Liver (tissue), 9 donors: Measurements from ENCODE around the gene JTB. TPM values are rescaled to one million over a fixed set of nuclear protein-coding genes. Genes with fewer than 3 reads are reported as not detected.

Experiments used
- DNase-seq: peaks from one replicate; pipeline ENCODE4 v3.0.0-alpha.2; 2017; ENCODE audit warnings: low spot score
- H3K27ac ChIP-seq, 2 donors: one replicate each; pipeline ENCODE4 v1.7.0; 2013; ENCODE audit warnings: inconsistent platforms in 2 of 2, low read length in 2 of 2, control low read depth in 1 of 2, low read depth in 1 of 2, mild to moderate bottlenecking in 1 of 2
- H3K27me3 ChIP-seq, 4 donors: one replicate each; pipeline versions ENCODE4 v1.6.1 to v1.7.0; 2013; ENCODE audit warnings: low read length in 3 of 4, inconsistent platforms in 1 of 4, mild to moderate bottlenecking in 1 of 4, moderate library complexity in 1 of 4; ENCODE audit not compliant: control insufficient read depth in 4 of 4, insufficient read depth in 4 of 4
- H3K36me3 ChIP-seq, 4 donors: one replicate each; pipeline versions ENCODE4 v1.6.1 to v1.7.0; 2013; ENCODE audit warnings: low read length in 3 of 4, mild to moderate bottlenecking in 3 of 4, low read depth in 1 of 4, moderate library complexity in 1 of 4; ENCODE audit not compliant: control insufficient read depth in 4 of 4, insufficient read depth in 3 of 4
- H3K4me1 ChIP-seq, 4 donors: one replicate each; pipeline versions ENCODE4 v1.6.1 to v1.7.0; 2013; ENCODE audit warnings: low read length in 3 of 4, mild to moderate bottlenecking in 3 of 4, moderate library complexity in 1 of 4; ENCODE audit not compliant: control insufficient read depth in 4 of 4, insufficient read depth in 4 of 4
- H3K4me3 ChIP-seq, 3 donors: one replicate each; pipeline versions ENCODE4 v1.6.1 to v1.7.0; 2013; ENCODE audit warnings: low read length in 3 of 3, control low read depth in 1 of 3, low read depth in 1 of 3, mild to moderate bottlenecking in 1 of 3
- H3K9ac ChIP-seq, 2 donors: one replicate each; pipeline ENCODE4 v1.7.0; 2013; ENCODE audit warnings: low read length in 2 of 2, mild to moderate bottlenecking in 2 of 2, moderate library complexity in 2 of 2, control low read depth in 1 of 2, low read depth in 1 of 2
- H3K9me3 ChIP-seq, 4 donors: one replicate each; pipeline versions ENCODE4 v1.6.1 to v1.7.0; 2013; ENCODE audit warnings: low read length in 3 of 4; ENCODE audit not compliant: control insufficient read depth in 4 of 4
- ATF3 ChIP-seq: IDR thresholded peaks from 2 replicates; pipeline ENCODE4 v1.6.1; 2016; ENCODE audit warnings: antibody characterized with exemption
- CTCF ChIP-seq: fragments of 150-350 bp; IDR thresholded peaks from 2 replicates; pipeline ENCODE4 v1.5.1; 2017; ENCODE audit warnings: improper control_type of control experiment, low read depth, low read length; ENCODE audit not compliant: missing input control
- EGR1 ChIP-seq, 2 donors: IDR thresholded peaks; 2 replicates each; pipeline ENCODE4 v1.6.1; 2016 to 2018; ENCODE audit warnings: antibody characterized with exemption in 2 of 2, low read depth in 2 of 2
- FOXA1 ChIP-seq: IDR thresholded peaks from 2 replicates; pipeline ENCODE4 v1.6.1; 2016; ENCODE audit warnings: antibody characterized with exemption
- FOXA2 ChIP-seq: IDR thresholded peaks from 2 replicates; pipeline ENCODE4 v1.6.1; 2016; ENCODE audit warnings: antibody characterized with exemption
- GABPA ChIP-seq, 2 donors: IDR thresholded peaks in 1 of 2; conservative IDR thresholded peaks in 1 of 2; 2 replicates each; pipeline ENCODE4 v1.6.1; 2016; ENCODE audit warnings: antibody characterized with exemption in 2 of 2, mild to moderate bottlenecking in 1 of 2, moderate library complexity in 1 of 2
- HNF4A ChIP-seq, 2 donors: conservative IDR thresholded peaks; 2 replicates each; pipeline ENCODE4 v1.6.1; 2016; ENCODE audit warnings: antibody characterized with exemption in 2 of 2, mild to moderate bottlenecking in 2 of 2
- JUND ChIP-seq, 2 donors: IDR thresholded peaks; 2 replicates each; pipeline ENCODE4 v1.6.1; 2016; ENCODE audit warnings: antibody characterized with exemption in 2 of 2
- MAX ChIP-seq: IDR thresholded peaks from 2 replicates; pipeline ENCODE4 v1.6.1; 2016; ENCODE audit warnings: antibody characterized with exemption
- NR2F2 ChIP-seq: IDR thresholded peaks from 2 replicates; pipeline ENCODE4 v1.6.1; 2016; ENCODE audit warnings: antibody characterized with exemption
- RAD21 ChIP-seq, 2 donors: IDR thresholded peaks; 2 replicates each; pipeline ENCODE4 v1.6.1; 2016; ENCODE audit warnings: antibody characterized with exemption in 2 of 2, mild to moderate bottlenecking in 2 of 2
- REST ChIP-seq: IDR thresholded peaks from 2 replicates; pipeline ENCODE4 v1.6.1; 2016; ENCODE audit warnings: antibody characterized with exemption, mild to moderate bottlenecking
- RXRA ChIP-seq, 2 donors: IDR thresholded peaks; 2 replicates each; pipeline ENCODE4 v1.6.1; 2017 to 2018; ENCODE audit warnings: antibody characterized with exemption in 2 of 2, mild to moderate bottlenecking in 1 of 2
- SP1 ChIP-seq: IDR thresholded peaks from 2 replicates; pipeline ENCODE4 v1.6.1; 2018; ENCODE audit warnings: antibody characterized with exemption, mild to moderate bottlenecking
- TAF1 ChIP-seq: conservative IDR thresholded peaks from 2 replicates; pipeline ENCODE4 v1.6.1; 2016; ENCODE audit warnings: antibody characterized with exemption, mild to moderate bottlenecking
- YY1 ChIP-seq: IDR thresholded peaks from 2 replicates; pipeline ENCODE4 v1.6.1; 2016; ENCODE audit warnings: antibody characterized with exemption, mild to moderate bottlenecking
- WGBS: extraction: QIAGEN DNeasy Blood & Tissue Kit; methylation state at CpG from one replicate; pipeline ENCODE4 v1.1.7; 2013; 5-methylcytosine and 5-hydroxymethylcytosine counted together
- polyA plus RNA-seq, 2 donors: library from polyadenylated mRNA; stranded (reverse) in 1 of 2; unstranded in 1 of 2; fragments of 200-250 nt in 1 of 2; fragments of >200 nt in 1 of 2; fragmentation: Nextera tagmentation in 1 of 2; extraction: Ambion mirVana in 1 of 2; gene quantifications; one replicate each; pipeline versions ENCODE4 v1.2.1 to v1.2.3, GENCODE V29; 2013 to 2015
- total RNA-seq, 2 donors: library from RNA; depleted of rRNA; stranded (reverse); fragments of >200 nt; gene quantifications; one replicate each; pipeline ENCODE4 v1.2.3, GENCODE V29; 2014
- donor health status: healthy.
- donor health status: healthy.
- donor health status: healthy.
- donor health status: healthy.
- donor health status: healthy.

JTB gene
- total and polyA plus RNA-seq, 4 donors, result 88.9 to 182 (median 124) TPM

GRCh38 chr1:153991806-153992205 lies 14.3 kb upstream of the JTB start:
- peak overlapping the region; percentile 79 to 88 for H3K27ac ChIP-seq

GRCh38 chr1:153991151-153991630 lies 13.7 kb upstream of the JTB start:
- Histone ChIP-seq H3K9ac (peak overlapping the region; percentile 87 to 95), H3K27me3 (no peaks in the 10 kb centered on the region), H3K9me3 (no peaks in the 10 kb centered on the region), H3K27ac (peak overlapping the region; percentile 79 to 88), H3K36me3 (peaks cover 2 to 25% (median 19%) of the 10 kb centered on the region in 4 donors), H3K4me3 (peak overlapping the region; percentile 58 to 100 (median 88)), H3K4me1 (peaks cover 2 to 22% (median 19%) of the 10 kb centered on the region in 4 donors)
- WGBS, result 9% methylated on average over 9 of the region's 9 CpGs
- TF ChIP-seq YY1 (no peak), CTCF (no peak)
- no peak for DNase-seq

More at GRCh38 chr1:153991806-153992205, 14.3 kb upstream of the JTB start:
- WGBS, result 90% methylated on average over 2 of the region's 2 CpGs
- Histone ChIP-seq H3K9me3 (no peaks in the 10 kb centered on the region), H3K4me1 (peaks cover 3 to 22% (median 16%) of the 10 kb centered on the region in 4 donors), H3K9ac (peak overlapping the region; percentile 87 to 95), H3K27me3 (no peaks in the 10 kb centered on the region), H3K4me3 (peak overlapping the region; percentile 58 to 100 (median 88)), H3K36me3 (peaks cover 2 to 25% (median 19%) of the 10 kb centered on the region in 4 donors)
- no peak for TF ChIP-seq YY1
- TF ChIP-seq SP1, result no peak
- no peak for TF ChIP-seq EGR1 (IDR thresholded peaks at IDR 0.05; ENCODE audit: low read depth in 2 of 2)
- no peak for TF ChIP-seq RXRA (IDR thresholded peaks at IDR 0.05)
- TF ChIP-seq REST, result no peak
- TF ChIP-seq GABPA (IDR thresholded peaks at IDR 0.05 in 1 of 2, conservative IDR thresholded peaks at IDR 0.05 in 1 of 2), result no peak
- no peak for DNase-seq

GRCh38 chr1:153990468-153991150 lies 13.1 kb upstream of the JTB start, which contains the start of gene RPS27:
Gene RPS27 (plus strand): TSS chr1:153990762. CDS start chr1:153990797, 35 bp downstream.
- under 1% methylated on average over 36 of the region's 36 CpGs for WGBS
- DNase-seq, result peak; percentile 90
- H3K27ac ChIP-seq, result peak within 1 kb of the TSS; percentile 79 to 88
- H3K4me3 ChIP-seq, result peak within 1 kb of the TSS; percentile 58 to 100 (median 88)
- peaks cover 2 to 23% (median 20%) of the 10 kb centered on the region in 4 donors for H3K4me1 ChIP-seq
- H3K9ac ChIP-seq, result peak within 1 kb of the TSS; percentile 87 to 95
- no peaks in the 10 kb centered on the region for H3K9me3 ChIP-seq
- H3K36me3 ChIP-seq, result peaks cover 2 to 25% (median 18%) of the 10 kb centered on the region in 4 donors
- H3K27me3 ChIP-seq, result no peaks in the 10 kb centered on the region
- TF ChIP-seq YY1 (peak; percentile 100), FOXA2 (peak; percentile 44), FOXA1 (no peak), RAD21 (IDR thresholded peaks at IDR 0.05) (peak; percentile 4 to 52), EGR1 (IDR thresholded peaks at IDR 0.05; ENCODE audit: low read depth in 2 of 2) (no peak), HNF4A (conservative IDR thresholded peaks at IDR 0.05) (peak; percentile 23 to 25), ATF3 (peak; percentile 91), REST (peak; percentile 95), TAF1 (peak; percentile 100), GABPA (IDR thresholded peaks at IDR 0.05 in 1 of 2, conservative IDR thresholded peaks at IDR 0.05 in 1 of 2) (peak; percentile 87 to 97), JUND (IDR thresholded peaks at IDR 0.05) (peak; percentile 86 to 94), MAX (peak; percentile 47), NR2F2 (peak; percentile 70)
